CD14-positive monocyte (primary cell): ENCODE data around the gene CBR4. TPM values are rescaled to one million over a fixed set of nuclear protein-coding genes. Genes with fewer than 3 reads are reported as not detected.
A peak's percentile ranks its signal among the peaks of the same experiment; 100 is the strongest.

Source experiments
- DNase-seq, 3 donors: peaks; one replicate each; pipeline ENCODE4 v3.0.0-alpha.2; 2011 to 2022
- H2AFZ ChIP-seq: 2 replicates; pipeline ENCODE4 v1.6.0; 2012; ENCODE audit warnings: mild to moderate bottlenecking, low read depth, low read length, inconsistent platforms; ENCODE audit not compliant: insufficient read depth, poor library complexity, severe bottlenecking
- H3K27ac ChIP-seq, 2 donors: 1 replicate in 1 of 2; 2 replicates in 1 of 2; pipeline ENCODE4 v1.5.1; 2012 to 2013; ENCODE audit warnings: low read length in 2 of 2, control low read depth in 1 of 2, inconsistent platforms in 1 of 2, low read depth in 1 of 2, mild to moderate bottlenecking in 1 of 2
- H3K27me3 ChIP-seq, 2 donors: one replicate each; pipeline versions ENCODE4 v1.6.0 to v1.6.1; 2011 to 2013; ENCODE audit warnings: low read length in 2 of 2; ENCODE audit not compliant: control insufficient read depth in 2 of 2, insufficient read depth in 2 of 2
- H3K36me3 ChIP-seq, 2 donors: replicated peaks in 1 of 2; 1 replicate in 1 of 2; 2 replicates in 1 of 2; pipeline versions ENCODE4 v1.5.1 to v1.6.1; 2012 to 2013; ENCODE audit warnings: low read length in 2 of 2, control low read depth in 1 of 2, inconsistent platforms in 1 of 2, mild to moderate bottlenecking in 1 of 2; ENCODE audit not compliant: insufficient read depth in 2 of 2, control insufficient read depth in 1 of 2
- H3K4me1 ChIP-seq, 2 donors: 1 replicate in 1 of 2; 2 replicates in 1 of 2; pipeline versions ENCODE4 v1.5.1 to v1.6.1; 2012 to 2013; ENCODE audit warnings: low read length in 2 of 2, control low read depth in 1 of 2, inconsistent platforms in 1 of 2, mild to moderate bottlenecking in 1 of 2, moderate library complexity in 1 of 2; ENCODE audit not compliant: insufficient read depth in 2 of 2, control insufficient read depth in 1 of 2
- H3K4me2 ChIP-seq: replicated peaks from 2 replicates; pipeline ENCODE3; 2012; ENCODE audit warnings: low read length, moderate library complexity, mild to moderate bottlenecking; ENCODE audit not compliant: poor library complexity, severe bottlenecking; ENCODE audit errors: extremely low read depth
- H3K4me3 ChIP-seq, 3 experiments: fragments of 200-600 bp in 1 of 3; sonication (generic) in 1 of 3; replicated peaks in 1 of 3; 1 replicate in 2 of 3; 2 replicates in 1 of 3; pipeline ENCODE4 v1.5.1; 2011 to 2013; ENCODE audit warnings: low read length in 3 of 3, mild to moderate bottlenecking in 3 of 3, control low read depth in 2 of 3, low read depth in 2 of 3, inconsistent platforms in 1 of 3, moderate library complexity in 1 of 3
- H3K79me2 ChIP-seq: 2 replicates; pipeline ENCODE4 v1.6.0; 2012; ENCODE audit warnings: mild to moderate bottlenecking, control low read depth, inconsistent platforms, low read length, moderate library complexity; ENCODE audit not compliant: insufficient read depth
- H3K9ac ChIP-seq: 2 replicates; pipeline ENCODE4 v1.6.0; 2017; ENCODE audit warnings: low read length, mild to moderate bottlenecking; ENCODE audit not compliant: insufficient read depth, poor library complexity, severe bottlenecking
- H3K9me3 ChIP-seq, 2 donors: replicated peaks in 1 of 2; 1 replicate in 1 of 2; 2 replicates in 1 of 2; pipeline versions ENCODE4 v1.5.1 to v1.6.1; 2012 to 2013; ENCODE audit warnings: low read length in 2 of 2, control low read depth in 1 of 2; ENCODE audit not compliant: control insufficient read depth in 1 of 2, insufficient read depth in 1 of 2
- H4K20me1 ChIP-seq: 2 replicates; pipeline ENCODE4 v1.6.0; 2012; ENCODE audit warnings: mild to moderate bottlenecking, low read length, control low read depth, moderate library complexity; ENCODE audit not compliant: insufficient read depth
- H3K27ac Mint-ChIP-seq, 7 donors: one replicate each; pipeline ENCODE4 v1.8.0; 2020; ENCODE audit warnings: mild to moderate bottlenecking in 7 of 7, mixed read lengths in 7 of 7, moderate library complexity in 6 of 7, inconsistent platforms in 2 of 7
- H3K27me3 Mint-ChIP-seq, 3 donors: one replicate each; pipeline ENCODE4 v1.8.0; 2021 to 2022; ENCODE audit warnings: low read depth in 3 of 3, mild to moderate bottlenecking in 3 of 3, mixed read lengths in 3 of 3, moderate library complexity in 3 of 3, inconsistent platforms in 1 of 3
- H3K36me3 Mint-ChIP-seq, 2 donors: one replicate each; pipeline ENCODE4 v1.8.0; 2020; ENCODE audit warnings: mixed read lengths in 2 of 2, inconsistent platforms in 1 of 2, mild to moderate bottlenecking in 1 of 2
- H3K4me1 Mint-ChIP-seq: one replicate; pipeline ENCODE4 v1.8.0; 2020; ENCODE audit warnings: mild to moderate bottlenecking, mixed read lengths
- H3K4me3 Mint-ChIP-seq, 2 donors: one replicate each; pipeline ENCODE4 v1.8.0; 2020; ENCODE audit warnings: mild to moderate bottlenecking in 2 of 2, mixed read lengths in 2 of 2, moderate library complexity in 1 of 2
- H3K9me3 Mint-ChIP-seq, 7 donors: one replicate each; pipeline ENCODE4 v1.8.0; 2020 to 2022; ENCODE audit warnings: mixed read lengths in 7 of 7, mild to moderate bottlenecking in 6 of 7, moderate library complexity in 6 of 7, inconsistent platforms in 2 of 7
- WGBS: methylation state at CpG from one replicate; pipeline ENCODE4 v1.1.5; 2013; ENCODE audit warnings: missing lambda C conversion rate; ENCODE audit not compliant: insufficient coverage; 5-methylcytosine and 5-hydroxymethylcytosine counted together
- intact Hi-C, 2 donors: fragments of 100-400 bp; cut with micrococcal nuclease; formaldehyde crosslinking; loops; one replicate each; pipeline versions ENCODE4 v1.15.0 to v1.15.1; 2023
- polyA plus RNA-seq, 3 donors: library from polyadenylated mRNA; depleted of rRNA in 1 of 3; unstranded in 2 of 3; stranded (reverse) in 1 of 3; fragments of 300-500 nt in 2 of 3; fragments of >200 nt in 1 of 3; fragmentation: Illumina TruSeq in 2 of 3; gene quantifications; 1 replicate in 2 of 3; 2 replicates in 1 of 3; pipeline ENCODE4 v1.2.3, GENCODE V29; 2012 to 2021
- TF ChIP-seq, protein P1 (sequence below): fragments of 200-600 bp; IDR thresholded peaks from one replicate; pipeline ENCODE4 v1.8.0; 2022; ENCODE audit warnings: antibody characterized with exemption, mild to moderate bottlenecking

The CBR4 gene
- polyA plus RNA-seq, 3 donors: 2.8 to 4.2 (median 4.1) TPM

DNA sequence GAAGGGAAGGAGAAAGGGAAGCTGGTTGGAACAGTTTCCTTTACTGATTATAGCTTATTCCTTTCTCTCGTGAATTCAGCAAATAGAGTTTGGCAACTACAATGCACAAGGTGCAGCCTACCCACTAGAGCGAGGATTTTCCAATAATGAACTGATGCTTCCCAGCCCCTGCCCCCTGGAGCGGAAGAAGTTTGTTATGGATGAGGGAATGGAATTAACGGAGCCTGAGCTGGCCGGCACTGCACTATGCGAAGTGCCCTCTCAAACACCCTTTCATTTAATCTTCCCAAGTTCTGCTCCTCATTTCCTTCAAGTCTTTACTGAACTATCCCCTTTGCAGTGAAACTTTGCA is 42.5 kb upstream of the CBR4 start:
- H3K27me3 ChIP-seq: no peaks in the 10 kb centered on the region
- Mint-ChIP-seq H3K9me3 (no peaks in the 10 kb centered on the region), H3K4me3 (no peak overlapping the region), H3K36me3 (no peaks in the 10 kb centered on the region), H3K27ac (no peak overlapping the region), H3K27me3 (peaks cover 0 to 4% (median 0%) of the 10 kb centered on the region in 3 donors), H3K4me1 (no peaks in the 10 kb centered on the region)
- no peaks in the 10 kb centered on the region for H3K9me3 ChIP-seq
- intact Hi-C loops: no loop called here
- H3K79me2 ChIP-seq: no peaks in the 10 kb centered on the region
- DNase-seq: no peak
- no peaks in the 10 kb centered on the region for H4K20me1 ChIP-seq
- H3K4me1 ChIP-seq: no peaks in the 10 kb centered on the region
- H3K9ac ChIP-seq: no peak overlapping the region
- no peak overlapping the region for H3K27ac ChIP-seq
- no peak overlapping the region for H3K4me3 ChIP-seq
- TF ChIP-seq, protein P1, sequence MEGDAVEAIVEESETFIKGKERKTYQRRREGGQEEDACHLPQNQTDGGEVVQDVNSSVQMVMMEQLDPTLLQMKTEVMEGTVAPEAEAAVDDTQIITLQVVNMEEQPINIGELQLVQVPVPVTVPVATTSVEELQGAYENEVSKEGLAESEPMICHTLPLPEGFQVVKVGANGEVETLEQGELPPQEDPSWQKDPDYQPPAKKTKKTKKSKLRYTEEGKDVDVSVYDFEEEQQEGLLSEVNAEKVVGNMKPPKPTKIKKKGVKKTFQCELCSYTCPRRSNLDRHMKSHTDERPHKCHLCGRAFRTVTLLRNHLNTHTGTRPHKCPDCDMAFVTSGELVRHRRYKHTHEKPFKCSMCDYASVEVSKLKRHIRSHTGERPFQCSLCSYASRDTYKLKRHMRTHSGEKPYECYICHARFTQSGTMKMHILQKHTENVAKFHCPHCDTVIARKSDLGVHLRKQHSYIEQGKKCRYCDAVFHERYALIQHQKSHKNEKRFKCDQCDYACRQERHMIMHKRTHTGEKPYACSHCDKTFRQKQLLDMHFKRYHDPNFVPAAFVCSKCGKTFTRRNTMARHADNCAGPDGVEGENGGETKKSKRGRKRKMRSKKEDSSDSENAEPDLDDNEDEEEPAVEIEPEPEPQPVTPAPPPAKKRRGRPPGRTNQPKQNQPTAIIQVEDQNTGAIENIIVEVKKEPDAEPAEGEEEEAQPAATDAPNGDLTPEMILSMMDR: no peak
- WGBS: 100% methylated on average over 1 of the region's 6 CpGs
- no peak overlapping the region for H3K4me2 ChIP-seq
- no peak overlapping the region for H2AFZ ChIP-seq
- H3K36me3 ChIP-seq: no peaks in the 10 kb centered on the region

DNA sequence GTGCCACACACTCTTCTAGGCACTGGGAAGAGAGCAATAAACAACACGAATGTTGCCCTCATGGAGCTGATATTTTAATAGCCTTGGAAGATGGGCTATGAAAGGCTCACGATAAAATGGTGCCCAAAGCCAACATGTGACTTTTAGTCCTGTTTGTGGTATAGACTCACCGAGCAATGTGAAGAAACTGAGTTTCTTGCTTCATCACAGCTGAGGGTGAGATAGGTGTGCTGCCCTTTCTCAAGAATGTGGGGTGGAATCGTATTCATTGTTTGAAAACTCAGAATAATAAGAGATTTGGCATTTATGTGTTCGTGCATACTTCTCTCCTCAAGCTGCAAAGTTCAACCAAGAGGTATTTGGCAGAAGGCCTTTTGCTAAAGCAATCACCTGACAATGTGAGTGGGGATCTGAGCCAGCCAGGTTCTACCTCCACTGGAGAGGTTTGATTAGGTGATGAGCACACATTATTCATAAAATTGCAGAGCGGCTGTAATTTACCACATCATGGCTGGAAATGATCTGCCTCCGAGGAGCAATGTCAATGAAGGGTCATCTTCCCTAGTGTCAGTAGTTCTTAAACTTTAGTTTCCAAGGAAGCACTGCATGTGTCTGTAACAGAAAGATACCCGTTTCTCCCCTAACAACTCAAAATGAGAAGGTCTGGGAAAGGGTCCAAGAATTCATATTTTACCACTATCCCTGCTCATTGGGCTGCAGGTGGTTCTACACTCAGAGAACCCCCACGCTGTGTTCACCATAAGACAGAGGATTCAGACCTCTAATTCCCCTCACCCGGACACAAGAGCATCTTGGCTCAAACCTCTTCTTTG is 41.9 kb upstream of the CBR4 start:
- no peak overlapping the region for H3K27ac ChIP-seq
- no peak overlapping the region for H2AFZ ChIP-seq
- no peaks in the 10 kb centered on the region for H4K20me1 ChIP-seq
- H3K9me3 Mint-ChIP-seq: no peaks in the 10 kb centered on the region
- no peak for DNase-seq
- WGBS: 94% methylated on average over 3 of the region's 10 CpGs
- no peaks in the 10 kb centered on the region for H3K36me3 ChIP-seq
- intact Hi-C loops: no loop called here
- H3K36me3 Mint-ChIP-seq: no peaks in the 10 kb centered on the region
- TF ChIP-seq, protein P1: no peak
- H3K4me1 Mint-ChIP-seq: no peaks in the 10 kb centered on the region
- H3K4me2 ChIP-seq: no peak overlapping the region
- peaks cover 0 to 4% (median 0%) of the 10 kb centered on the region in 3 donors for H3K27me3 Mint-ChIP-seq
- no peaks in the 10 kb centered on the region for H3K4me1 ChIP-seq
- no peak overlapping the region for H3K4me3 Mint-ChIP-seq
- no peaks in the 10 kb centered on the region for H3K27me3 ChIP-seq
- no peak overlapping the region for H3K9ac ChIP-seq
- peak overlapping the region in 1 of 7 donors; percentile 8 for H3K27ac Mint-ChIP-seq
- no peaks in the 10 kb centered on the region for H3K9me3 ChIP-seq
- no peaks in the 10 kb centered on the region for H3K79me2 ChIP-seq
- H3K4me3 ChIP-seq: no peak overlapping the region
